NCI-H146 (cell line): ENCODE data around the gene F2.

Experiments
- DNase-seq: peaks from one replicate; lab custom pipeline; 2025; lab: John Stamatoyannopoulos, UW

F2 gene

DNA sequence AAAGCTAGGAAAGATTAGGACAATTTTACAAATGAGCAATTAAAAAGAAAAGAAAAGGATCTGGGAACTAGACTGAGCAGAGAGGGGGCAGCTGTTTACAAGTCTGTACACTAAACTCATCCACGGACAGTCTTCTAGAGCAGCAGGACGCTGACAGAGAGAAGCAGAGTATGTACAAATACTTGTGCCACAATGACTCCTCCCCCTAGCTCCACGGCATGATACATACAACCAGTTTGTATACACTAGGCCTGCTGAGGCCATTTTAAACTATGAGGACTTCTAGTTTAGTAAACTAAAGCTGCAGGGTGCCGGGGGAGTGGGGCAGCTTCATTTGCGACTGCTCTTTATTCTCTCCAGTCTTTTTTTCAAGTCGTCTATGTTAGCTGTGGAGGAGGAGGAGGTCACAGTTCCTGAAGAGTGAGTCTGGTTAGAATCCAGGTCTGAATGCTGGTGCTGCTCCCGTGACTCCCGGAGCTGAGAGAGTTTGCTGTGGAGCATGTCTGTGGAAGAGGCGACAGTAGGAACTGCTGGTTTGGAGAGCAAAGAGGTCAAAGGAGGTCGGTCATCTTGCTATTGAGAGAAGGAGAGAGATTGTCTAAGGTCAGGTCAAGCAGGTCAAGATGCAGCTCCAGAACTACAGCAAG lies 24.8 kb downstream of the F2 start:
- peak; percentile 43 for DNase-seq

GRCh38 chr11:46745328-46745727 lies 26.3 kb downstream of the F2 start:
- DNase-seq = no peak

- no peak for DNase-seq
Observed at GRCh38 chr11:46745995-46746394, 27.0 kb downstream of the F2 start.

DNA sequence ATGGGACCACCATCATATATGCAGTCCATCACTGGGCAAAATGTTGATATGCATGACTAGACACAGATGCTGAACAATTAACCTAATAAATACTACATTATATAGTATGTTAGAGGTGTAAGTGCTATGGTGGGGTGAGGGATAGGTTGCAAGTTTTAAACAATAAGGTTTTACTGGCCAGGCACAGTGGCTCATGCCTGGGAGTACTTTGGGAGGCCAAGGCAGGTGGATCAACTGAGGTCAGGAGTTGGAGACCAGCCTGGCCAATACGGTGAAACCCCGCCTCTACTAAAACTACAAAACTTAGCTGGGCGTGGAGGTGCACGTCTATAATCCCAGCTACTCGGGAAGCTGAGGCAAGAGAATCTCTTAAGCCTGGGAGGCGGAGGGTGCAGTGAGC lies 28.1 kb downstream of the F2 start:
- DNase-seq = no peak

DNA sequence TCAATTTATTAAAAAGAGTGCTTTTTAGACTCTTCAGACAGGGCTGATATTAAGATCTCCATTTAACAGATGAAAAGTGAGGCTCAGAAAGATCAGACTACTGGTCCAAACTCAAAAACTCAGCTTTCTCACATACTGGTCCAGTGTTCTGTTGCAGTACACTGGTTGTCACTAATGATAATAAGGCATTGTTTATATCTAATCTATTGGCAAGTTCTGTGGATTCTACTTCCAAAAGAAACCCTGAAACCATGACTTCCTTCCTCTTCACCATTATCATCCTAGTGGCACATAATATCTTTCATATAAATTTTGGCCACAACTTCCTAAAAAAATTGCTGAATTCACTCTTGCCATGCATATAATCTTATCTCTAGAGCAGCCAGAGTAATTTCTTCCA lies 36.9 kb downstream of the F2 start:
- DNase-seq = no peak

DNA sequence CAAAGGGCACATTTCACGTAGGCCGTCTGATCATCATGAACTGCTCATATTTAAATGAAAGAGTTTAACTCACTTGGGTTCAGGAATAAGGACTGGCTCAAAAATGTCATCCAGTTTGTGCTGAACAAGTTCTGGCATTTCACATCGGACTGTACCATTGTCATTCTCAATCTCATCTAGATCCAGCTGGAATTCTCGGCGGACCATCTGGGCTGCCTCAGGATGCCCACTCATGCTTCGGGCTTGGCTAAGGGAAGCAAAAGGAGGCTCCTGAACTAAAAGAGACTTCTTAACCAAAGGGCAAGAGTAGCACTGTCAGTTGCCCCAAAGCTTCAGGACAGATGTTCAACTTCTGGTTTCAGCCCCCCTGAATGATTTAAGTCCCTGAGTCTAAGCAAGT lies 40.2 kb downstream of the F2 start:
- no peak for DNase-seq

- DNase-seq = no peak
Observed at GRCh38 chr11:46760429-46761128, 41.6 kb downstream of the F2 start.

GRCh38 chr11:46761807-46762206 lies 42.8 kb downstream of the F2 start:
- no peak for DNase-seq

DNA sequence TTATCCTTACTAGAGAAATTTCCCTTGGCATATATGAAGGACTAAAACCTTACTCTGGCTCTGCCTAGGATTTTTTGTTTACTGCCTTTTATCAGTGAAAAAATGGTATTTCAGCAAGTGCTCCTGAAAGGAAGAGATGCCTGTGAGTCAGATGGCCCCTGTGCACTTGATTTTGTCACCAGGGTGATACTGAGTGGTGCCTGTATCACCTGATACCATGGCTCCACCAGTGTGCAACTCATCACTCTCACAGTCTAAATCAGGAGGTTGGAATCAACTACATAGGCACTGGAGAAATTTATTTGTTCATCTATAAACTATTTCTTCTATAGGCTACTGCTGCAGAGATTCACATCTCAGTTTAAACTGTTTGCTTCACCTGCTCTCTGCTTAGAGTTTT lies 43.2 kb downstream of the F2 start:
- DNase-seq = no peak

DNA sequence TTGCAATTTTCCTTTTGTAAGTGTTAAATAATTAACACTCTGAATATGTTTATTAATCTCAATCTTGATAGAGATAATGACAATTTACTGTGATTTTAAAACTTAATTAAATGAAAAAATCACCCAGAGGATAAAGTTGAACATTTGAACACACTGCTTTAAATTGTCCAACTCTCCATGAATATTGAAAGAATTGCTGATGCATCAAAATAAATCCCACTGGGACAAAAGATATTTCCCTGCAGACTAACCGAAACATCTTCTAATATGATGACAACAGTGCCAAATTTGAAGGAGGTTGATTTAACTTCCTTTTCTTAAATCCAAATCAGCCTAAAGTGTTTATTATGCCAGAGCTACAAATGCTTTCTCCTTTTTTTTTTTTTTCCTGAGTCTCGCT lies 47.6 kb downstream of the F2 start:
- DNase-seq = no peak

GRCh38 chr11:46769636-46770221 lies 50.7 kb downstream of the F2 start:
- no peak for DNase-seq

- no peak for DNase-seq
Observed at GRCh38 chr11:46776878-46777277, 57.9 kb downstream of the F2 start.

DNA sequence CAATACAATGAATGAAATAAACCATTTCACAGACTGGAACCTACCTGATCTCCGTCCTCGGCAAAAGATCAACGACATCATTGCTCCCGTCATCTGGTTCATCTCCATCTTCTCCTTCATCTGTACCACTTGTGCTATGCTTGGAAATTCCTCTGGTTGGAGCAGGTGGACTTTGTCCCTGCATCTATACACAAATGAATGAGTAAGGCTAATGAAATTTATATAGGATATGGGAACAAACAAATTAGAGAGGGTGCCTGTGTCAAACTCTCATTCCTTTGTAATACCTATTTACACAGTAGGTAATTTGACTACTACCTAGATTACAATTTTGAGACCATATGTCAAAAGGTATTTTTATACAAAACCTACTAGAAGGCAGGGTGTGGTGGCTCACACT lies 59.4 kb downstream of the F2 start:
- no peak for DNase-seq
